Endometrium (tissue), 2 donors: ENCODE data around the gene RBM18.

Experiments
- FAIRE-seq: peaks from 2 replicates; lab custom pipeline; 2012; peaks lifted over from hg19 to GRCh38; lab: Jason Lieb, UNC
- donor health status: control.
- donor health status: control.

RBM18 gene

GRCh38 chr9:122258886-122259415 lies 5.7 kb downstream of the RBM18 start:
- FAIRE-seq = no peak

- FAIRE-seq = no peak
Measured at GRCh38 chr9:122256206-122256605, 8.4 kb downstream of the RBM18 start.

- no peak for FAIRE-seq
Measured at GRCh38 chr9:122254761-122255160, 9.9 kb downstream of the RBM18 start.

DNA sequence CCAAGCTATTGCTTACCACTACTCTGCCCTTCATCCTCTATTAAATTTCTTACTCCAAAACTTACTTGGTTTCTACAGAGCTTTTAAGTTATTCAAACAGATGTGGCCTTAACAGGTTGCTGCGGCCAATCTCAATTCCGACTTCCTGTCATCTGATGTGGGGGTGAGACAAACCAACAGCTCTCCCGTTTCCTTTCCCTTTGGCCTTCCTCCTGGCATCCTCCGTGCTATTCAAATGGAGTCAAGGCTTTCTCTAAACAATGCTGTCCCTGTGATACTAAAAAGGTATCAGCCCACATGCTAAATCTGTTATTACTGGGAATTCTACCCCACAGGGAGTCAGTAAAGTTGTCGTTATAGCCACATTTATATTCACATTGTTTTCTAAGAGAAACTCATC lies 11.8 kb downstream of the RBM18 start:
- FAIRE-seq = no peak

- FAIRE-seq = no peak
Measured at GRCh38 chr9:122251351-122251750, 13.3 kb downstream of the RBM18 start.

DNA sequence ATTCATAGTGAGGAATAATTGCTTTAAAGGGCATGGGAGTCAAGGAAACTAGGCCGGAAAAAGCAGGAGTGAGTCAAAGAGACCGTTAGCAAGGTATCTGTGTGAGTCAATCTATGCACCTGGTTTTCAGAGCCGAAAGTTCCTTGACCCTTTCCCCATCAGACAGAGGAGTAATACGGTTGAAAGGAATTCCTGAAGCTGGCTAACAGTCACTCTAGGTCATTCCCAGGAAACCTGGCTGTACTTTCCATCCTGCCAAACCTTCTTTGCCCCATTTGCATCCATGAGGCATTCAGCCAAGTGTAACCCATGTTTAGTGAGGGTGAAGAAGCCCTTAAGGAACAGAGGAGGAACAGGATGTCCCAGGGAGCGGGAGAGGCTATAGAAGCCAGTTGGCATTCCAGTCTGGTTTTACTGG lies 16.2 kb downstream of the RBM18 start:
- FAIRE-seq = no peak

- no peak for FAIRE-seq
Measured at GRCh38 chr9:122246666-122247065, 18.0 kb downstream of the RBM18 start.

DNA sequence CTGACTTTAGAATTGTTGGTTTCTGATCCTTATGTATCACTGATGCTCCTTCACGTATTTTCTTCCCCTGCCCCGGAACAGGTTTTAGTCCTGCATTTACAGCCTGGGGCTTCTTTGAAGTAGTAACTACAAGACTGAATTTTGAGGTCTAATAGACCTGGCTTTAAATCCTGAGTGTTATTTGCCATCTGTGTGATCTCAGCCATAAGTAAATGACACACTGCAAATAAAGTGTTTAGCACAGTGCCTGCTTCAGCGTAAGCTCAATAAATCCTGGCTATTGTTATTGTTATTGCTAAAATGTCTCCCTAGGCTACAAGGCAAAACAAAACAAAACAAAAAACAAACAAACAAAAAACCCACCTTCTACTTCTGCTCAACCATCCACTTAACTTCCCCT lies 20.3 kb downstream of the RBM18 start:
- FAIRE-seq = no peak

DNA sequence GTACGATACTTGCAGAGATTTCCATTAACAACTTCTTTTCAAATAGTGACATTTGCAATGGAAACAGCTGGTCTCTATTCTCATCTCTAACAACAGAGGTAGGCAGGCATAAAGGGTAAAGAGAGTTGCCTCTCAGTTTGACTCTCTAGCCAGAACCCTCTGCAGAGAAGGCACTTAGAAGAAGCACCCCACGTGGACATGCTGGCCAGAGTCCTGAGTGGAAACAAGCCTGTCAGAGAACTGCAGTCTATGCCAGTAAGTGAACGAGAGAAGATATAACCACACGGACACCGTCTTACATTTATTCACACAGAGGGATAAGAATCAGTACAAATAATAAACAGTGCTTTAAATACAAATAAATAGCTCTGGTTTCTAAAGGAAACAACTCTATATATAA lies 24.9 kb downstream of the RBM18 start:
- FAIRE-seq = no peak

- no peak for FAIRE-seq
Measured at GRCh38 chr9:122236681-122237080, 28.0 kb downstream of the RBM18 start.

GRCh38 chr9:122234022-122234748 lies 30.5 kb downstream of the RBM18 start:
- no peak for FAIRE-seq

GRCh38 chr9:122232796-122233306 lies 31.8 kb downstream of the RBM18 start:
- FAIRE-seq = no peak

DNA sequence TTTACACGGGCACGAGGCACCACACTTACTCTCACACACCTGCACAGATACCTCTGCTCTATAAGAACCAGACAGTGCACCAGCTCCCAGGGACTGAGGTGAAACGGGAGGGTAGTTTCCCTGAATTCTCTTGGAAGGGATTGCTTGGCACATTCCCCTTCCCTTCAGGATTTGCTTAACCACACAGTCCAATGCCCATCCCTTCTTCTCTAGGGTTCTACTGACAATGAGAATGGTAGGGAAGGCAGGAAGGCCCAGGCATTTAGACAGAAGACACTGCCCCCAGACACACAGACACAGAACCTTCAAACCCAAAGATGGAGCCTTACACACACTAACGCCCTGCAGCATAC lies 35.2 kb downstream of the RBM18 start:
- FAIRE-seq = no peak

- FAIRE-seq = no peak
Measured at GRCh38 chr9:122228568-122229484, 35.8 kb downstream of the RBM18 start, which contains the start of gene LHX6. LHX6 (minus strand) TSS chr9:122228957; CDS start chr9:122228740, 217 bp downstream.

GRCh38 chr9:122228191-122228567 lies 36.5 kb downstream of the RBM18 start:
- no peak for FAIRE-seq

- no peak for FAIRE-seq
Measured at GRCh38 chr9:122227575-122227900, 37.1 kb downstream of the RBM18 start.

DNA sequence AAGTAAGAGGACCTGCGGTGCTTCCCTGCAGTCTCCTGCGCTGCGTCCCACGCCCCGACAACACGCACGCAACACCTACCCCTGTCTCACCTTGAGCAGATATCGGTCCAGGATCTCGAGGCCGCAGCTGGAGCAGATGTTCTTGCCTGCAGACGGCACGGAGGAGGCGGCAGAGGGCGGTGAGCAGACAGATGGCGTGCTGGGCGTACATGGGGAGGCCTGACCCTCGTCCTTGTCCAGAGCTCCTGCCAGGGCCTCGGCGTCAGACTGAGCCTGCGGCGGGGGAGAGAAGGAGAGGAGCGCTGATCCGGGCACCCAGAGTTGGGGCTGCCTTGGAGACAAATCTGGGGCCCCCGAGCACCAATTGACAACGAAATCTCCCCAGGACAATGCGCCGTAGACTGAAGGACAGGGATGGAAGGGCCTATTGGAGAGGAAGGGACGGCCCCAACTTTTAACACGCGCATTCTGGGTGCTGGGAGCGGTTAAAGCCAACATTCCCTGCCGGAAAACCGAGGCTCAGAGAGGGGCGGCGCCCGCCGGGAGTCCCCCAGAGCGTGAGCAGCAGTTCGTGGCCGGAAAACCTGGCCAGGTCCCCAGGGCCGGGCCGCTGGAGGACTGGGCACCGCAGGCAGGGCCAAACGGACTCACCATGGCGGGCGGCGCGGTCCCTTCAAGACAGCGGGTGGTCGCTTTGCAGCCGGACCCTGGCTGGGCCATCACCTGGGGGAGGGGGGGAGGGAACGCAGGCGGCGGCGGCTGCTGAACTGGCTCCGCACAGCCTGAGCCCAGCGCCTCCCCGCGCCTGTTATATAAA lies 37.7 kb downstream of the RBM18 start:
- no peak for FAIRE-seq

GRCh38 chr9:122226142-122226757 lies 38.4 kb downstream of the RBM18 start:
- no peak for FAIRE-seq

DNA sequence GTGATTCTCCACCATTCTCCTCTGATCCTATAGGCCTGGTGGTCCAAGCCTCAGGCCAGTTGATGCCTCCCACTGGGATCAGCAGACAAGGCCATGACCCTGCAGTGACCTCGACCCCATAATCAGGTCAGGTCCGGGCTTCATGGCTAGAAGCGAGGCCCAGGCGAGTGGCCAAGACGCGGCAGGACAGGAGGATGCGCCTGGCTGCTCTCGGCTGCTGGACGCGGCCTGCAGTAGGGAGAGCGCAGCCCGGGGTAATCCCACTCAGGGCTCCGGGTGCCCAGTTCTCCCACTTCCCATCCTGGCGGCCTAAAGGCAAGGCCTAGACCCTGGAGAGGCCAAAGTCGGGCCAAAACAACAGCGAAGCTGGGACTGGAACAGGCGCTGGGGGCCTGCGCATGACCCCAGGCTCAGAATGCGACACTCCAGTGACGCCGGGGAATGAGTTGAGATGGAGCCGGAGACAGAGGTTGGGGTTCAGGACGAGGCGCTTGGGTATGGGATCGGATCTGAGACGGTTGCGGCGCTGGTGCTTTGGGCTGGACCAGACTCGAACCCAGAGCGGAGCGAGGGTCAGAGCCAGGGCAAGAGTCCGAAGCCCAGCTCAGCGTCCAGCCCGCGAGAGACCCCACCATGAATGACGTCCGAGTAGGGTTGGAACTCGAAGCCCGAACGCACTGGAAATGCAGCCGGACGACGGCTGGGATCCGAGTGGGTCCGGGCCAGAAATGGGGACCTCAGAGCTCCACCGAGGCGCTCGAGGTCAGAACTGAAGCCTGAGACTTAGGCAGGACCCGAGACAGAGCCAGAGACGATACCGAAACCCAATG lies 39.1 kb downstream of the RBM18 start:
- FAIRE-seq = no peak

DNA sequence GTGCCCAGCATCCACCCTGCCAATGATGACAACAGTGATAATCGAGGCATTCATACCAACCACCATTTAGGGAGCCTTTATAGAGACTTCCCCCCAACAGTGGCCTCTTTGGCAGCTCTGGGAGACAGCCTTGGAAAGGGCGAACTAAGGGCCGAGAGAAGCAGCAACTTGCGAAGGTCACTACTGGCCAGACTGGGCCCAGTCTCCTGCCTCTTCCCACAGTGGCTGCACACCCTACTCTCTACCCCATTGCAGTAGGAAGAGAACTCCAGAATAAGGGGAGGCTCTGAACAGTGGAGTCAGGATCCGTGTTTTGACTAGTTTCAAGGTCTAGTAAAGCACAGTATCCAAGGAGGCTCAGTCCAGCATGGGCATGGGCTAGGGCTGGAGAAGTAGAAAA lies 41.2 kb downstream of the RBM18 start:
- FAIRE-seq = no peak

DNA sequence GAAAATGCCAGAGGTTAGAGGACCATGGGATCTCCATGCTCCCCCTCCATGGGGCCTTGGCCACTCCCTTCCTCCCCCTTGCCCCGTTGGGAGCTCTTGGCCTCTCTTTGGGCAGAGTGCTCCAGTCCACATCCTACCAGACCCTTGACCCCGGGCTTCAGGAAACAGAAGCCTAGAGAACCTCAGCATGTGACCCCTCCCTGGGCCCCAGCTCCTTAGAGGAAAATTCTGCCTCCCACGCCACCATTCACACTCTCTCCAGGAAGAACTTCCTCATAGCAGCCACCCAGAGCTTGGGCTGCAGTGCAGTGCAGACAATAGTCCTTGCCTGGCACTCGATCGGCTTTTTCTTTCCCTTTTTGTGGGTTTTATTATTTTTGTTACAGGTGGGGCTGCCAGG lies 41.8 kb downstream of the RBM18 start:
- FAIRE-seq = no peak
